Measurements from ENCODE around the gene SHFL. TPM values are rescaled to one million over a fixed set of nuclear protein-coding genes. Genes with fewer than 3 reads are reported as not detected.

The SHFL gene
- total RNA-seq, 1 donor from 2014 or later: 56.0 TPM

DNA sequence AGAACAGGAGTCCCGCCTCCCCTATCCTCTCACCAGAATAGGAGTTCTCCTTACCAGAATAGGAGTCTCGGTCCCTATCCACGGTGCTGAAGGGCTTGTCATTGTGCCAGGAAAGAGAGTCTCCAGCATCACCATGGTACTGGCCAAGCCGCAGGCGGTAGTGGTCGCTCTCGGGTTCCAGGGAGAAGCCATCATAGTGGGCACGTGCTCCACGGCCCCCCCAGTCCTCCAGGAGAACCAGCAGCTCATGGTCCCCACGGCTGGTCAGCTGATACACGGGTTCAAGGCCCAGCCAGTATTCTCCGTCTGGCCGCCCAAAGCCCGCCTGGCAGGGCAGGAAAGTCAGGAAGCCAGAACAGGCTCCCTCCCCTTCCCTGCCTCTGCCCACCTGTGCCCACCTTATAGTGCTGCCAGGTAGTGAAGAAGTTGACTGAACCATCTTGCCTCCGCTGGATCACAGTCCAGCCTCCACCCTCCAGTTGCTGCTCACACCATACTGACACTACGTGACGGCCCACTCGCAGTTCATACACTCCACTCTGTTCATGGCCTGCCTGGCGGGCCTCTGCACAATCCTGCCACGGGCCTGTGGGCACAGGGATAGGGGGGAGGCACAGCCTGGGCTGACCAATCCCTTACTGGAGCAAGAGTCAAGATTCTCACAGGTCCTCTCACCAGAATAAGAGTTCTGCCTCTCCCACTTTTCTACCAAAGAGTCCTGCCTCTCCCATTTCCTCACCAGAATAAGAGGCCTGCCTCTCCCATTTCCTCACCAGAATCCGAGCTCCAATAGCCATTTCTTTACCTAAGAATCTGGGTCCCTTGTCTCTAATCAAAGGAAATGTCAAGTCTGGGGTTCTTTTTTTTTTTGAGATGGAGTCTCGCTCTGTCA lies 7.4 kb downstream of the SHFL start:
- peak; percentile 62 for DNase-seq
- intact Hi-C loops (cut with micrococcal nuclease): no loop called here
- H3K27ac Mint-ChIP-seq: no peak overlapping the region
- H3K4me3 Mint-ChIP-seq: no peak overlapping the region
- peaks cover 10% of the 10 kb centered on the region for H3K4me1 Mint-ChIP-seq
- peaks cover 49% of the 10 kb centered on the region for H3K36me3 Mint-ChIP-seq (ENCODE audit: low read depth)
- no peaks in the 10 kb centered on the region for H3K9me3 Mint-ChIP-seq
- no peaks in the 10 kb centered on the region for H3K27me3 Mint-ChIP-seq

DNA sequence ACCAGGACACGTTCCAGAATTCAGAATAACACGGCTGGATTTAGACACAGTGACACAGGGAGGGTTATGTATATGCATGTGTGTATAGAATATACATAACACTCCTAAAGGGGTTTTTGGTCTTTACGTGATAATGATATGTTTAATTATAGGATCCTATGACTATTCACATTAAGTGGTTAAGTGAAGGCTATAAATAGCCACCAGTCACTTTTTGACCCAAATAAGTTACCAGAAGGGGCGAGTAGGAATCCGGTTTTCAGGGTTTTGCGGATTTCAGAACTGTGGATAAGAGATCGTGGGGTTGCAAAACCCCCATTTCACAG lies 9.5 kb downstream of the SHFL start:
- Mint-ChIP-seq H3K27ac (peak overlapping the region; percentile 58), H3K4me3 (peak overlapping the region; percentile 47), H3K36me3 (ENCODE audit: low read depth) (peaks cover 41% of the 10 kb centered on the region), H3K4me1 (peaks cover 19% of the 10 kb centered on the region), H3K27me3 (no peaks in the 10 kb centered on the region), H3K9me3 (no peaks in the 10 kb centered on the region)
- no peak for DNase-seq
- intact Hi-C loops (cut with micrococcal nuclease): loop anchor here (1.0 kb wide), 1 partner anchor 9 kb away; the partner anchor contains the start of gene SHFL

DNA sequence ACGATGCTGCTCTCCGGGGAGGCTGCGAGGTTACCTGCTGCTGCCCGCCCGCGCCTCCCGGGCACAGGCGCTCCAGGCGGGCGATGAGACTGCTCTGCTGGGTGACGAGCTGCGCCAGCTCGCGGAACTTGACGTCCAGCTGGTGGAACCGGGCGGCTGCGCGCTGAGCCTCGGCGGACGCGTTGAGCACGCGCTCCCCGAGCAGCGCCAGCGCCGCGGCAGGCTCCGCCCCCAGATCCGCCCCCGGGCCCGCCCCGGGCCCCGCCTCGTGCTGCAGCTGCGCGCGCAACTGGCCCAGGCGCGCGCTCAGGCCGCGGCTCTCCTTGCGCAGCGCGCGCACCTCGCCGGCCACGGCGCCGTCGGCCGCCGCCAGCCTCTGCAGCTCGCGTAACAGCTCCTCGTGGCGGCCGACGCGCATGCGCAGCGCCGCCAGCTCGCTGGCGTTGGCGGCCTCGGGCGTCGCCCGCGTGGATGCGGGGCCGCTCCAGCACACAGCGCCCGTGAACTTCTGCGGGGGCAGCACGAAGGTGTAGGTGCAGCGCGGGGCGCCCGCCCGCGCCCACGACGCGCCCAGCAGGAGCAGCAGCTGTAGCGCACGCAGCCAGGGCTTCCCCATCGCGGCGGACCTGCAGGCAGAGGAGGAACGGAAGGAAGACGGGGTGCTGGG lies 10.0 kb downstream of the SHFL start:
- Mint-ChIP-seq H3K36me3 (ENCODE audit: low read depth) (peaks cover 36% of the 10 kb centered on the region), H3K4me1 (peaks cover 20% of the 10 kb centered on the region), H3K4me3 (peak overlapping the region; percentile 62), H3K27ac (peak overlapping the region; percentile 80), H3K27me3 (no peaks in the 10 kb centered on the region), H3K9me3 (no peaks in the 10 kb centered on the region)
- intact Hi-C loops (cut with micrococcal nuclease): loop anchor here (1.0 kb wide), 2 partner anchors 8 to 10 kb away; partner anchors contain the start of gene SHFL
- DNase-seq: peak; percentile 98

DNA sequence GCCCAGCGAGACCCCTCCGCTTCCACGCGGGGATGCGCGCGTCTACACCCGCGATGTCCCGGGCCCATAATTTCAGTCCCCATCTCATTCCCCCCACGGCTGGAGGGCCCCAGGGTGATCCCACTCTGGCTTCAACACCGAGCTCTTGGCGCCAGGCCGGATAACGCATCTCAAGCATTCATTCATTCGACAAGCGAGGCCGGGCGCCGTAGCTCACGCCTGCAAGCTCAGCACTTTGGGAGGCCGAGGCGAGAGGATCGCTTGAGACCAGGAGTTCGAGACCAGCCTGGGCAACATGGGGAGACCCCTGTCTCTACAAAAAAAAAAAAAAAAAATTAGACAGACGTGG lies 10.5 kb downstream of the SHFL start:
- no peaks in the 10 kb centered on the region for H3K27me3 Mint-ChIP-seq
- DNase-seq: no peak
- H3K36me3 Mint-ChIP-seq (ENCODE audit: low read depth): peaks cover 33% of the 10 kb centered on the region
- peaks cover 20% of the 10 kb centered on the region for H3K4me1 Mint-ChIP-seq
- H3K9me3 Mint-ChIP-seq: no peaks in the 10 kb centered on the region
- intact Hi-C loops (cut with micrococcal nuclease): loop anchor here (1.0 kb wide), 1 partner anchor 8 kb away; no protein-coding TSS in a partner anchor
- peak overlapping the region; percentile 80 for H3K27ac Mint-ChIP-seq
- H3K4me3 Mint-ChIP-seq: peak overlapping the region; percentile 62

DNA sequence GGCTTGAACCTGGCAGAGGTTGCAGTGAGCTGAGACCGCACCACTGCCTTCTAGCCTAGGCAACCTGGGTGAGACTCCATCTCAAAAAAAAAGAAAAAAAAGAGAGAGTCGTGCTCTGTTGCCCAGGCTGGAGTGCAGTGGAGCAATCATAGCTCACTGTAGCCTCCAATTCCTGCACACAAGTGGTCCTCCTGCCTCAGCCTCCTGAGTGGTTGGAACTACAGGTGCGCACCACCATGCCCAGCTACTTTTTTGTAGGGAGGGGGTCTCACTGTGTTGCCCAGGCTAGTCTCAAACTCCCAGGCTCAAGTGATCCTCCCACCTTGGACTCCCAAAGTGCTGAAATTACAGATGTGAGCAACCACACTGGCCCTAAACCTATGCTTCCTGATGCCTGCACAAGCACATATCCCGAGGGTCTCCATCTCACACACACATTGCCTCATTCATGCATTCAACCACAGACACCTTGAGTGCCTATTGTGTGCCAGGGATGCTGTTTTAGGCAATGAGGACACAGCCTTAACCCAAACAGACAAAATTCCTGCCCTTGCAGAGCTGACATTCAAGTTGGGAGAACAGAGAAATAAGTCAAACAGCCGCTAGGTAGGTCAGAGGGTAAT lies 14.2 kb downstream of the SHFL start:
- Mint-ChIP-seq H3K27ac (peak overlapping the region; percentile 14), H3K27me3 (peaks cover 1% of the 10 kb centered on the region), H3K4me1 (peaks cover 43% of the 10 kb centered on the region), H3K9me3 (no peaks in the 10 kb centered on the region), H3K36me3 (ENCODE audit: low read depth) (peaks cover 6% of the 10 kb centered on the region), H3K4me3 (no peak overlapping the region)
- intact Hi-C loops (cut with micrococcal nuclease): loop anchor here (10.0 kb wide), 2 partner anchors 465 to 995 kb away; partner anchors contain the start of genes CDKN2D and KRI1
- no peak for DNase-seq

DNA sequence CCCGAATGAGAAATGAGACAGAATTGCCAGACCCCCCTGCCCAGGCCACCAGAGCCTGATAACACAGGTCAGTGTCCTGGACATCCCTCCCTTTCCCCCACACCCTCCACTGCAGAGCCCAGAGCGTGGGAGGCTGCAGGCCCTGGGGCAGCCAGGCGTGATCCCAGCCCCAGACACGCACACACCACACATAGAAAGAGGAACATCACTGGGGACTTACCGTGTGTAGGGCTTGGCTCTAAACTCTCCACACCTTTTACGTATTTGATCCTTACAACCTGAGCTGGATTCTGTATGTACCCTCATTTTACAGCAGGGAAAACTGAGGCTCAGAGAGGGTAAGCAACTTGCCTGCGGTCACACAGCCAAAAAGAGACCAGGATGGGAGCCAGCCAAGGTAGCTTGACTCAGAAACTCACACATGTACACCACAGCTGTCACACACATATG lies 16.7 kb downstream of the SHFL start:
- DNase-seq: peak; percentile 61

DNA sequence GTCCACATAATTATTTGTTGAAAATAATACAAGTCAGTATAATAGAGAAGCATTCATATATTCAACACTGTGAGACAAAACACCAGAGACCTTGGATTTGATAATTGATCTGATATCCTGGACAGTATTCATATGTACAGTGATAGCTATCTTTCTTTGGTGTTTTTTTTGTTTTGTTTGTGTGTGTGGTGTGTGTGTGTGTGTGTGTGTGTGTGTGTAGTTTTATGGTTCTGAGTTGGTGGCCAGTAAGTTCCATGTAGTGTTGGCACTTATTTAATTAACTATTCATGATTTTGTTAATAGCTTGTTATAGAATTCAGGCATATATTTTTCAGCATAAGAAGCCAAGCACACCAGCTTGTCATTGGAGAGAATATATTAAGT lies 18.0 kb downstream of the SHFL start:
- H3K4me3 Mint-ChIP-seq: peak overlapping the region; percentile 85

More for the DNA sequence above, 16.7 kb downstream of the SHFL start:
- peaks cover 18% of the 10 kb centered on the region for H3K36me3 Mint-ChIP-seq (ENCODE audit: low read depth)
- peaks cover 1% of the 10 kb centered on the region for H3K27me3 Mint-ChIP-seq
- peak overlapping the region; percentile 50 for H3K4me3 Mint-ChIP-seq
- intact Hi-C loops (cut with micrococcal nuclease): loop anchor here (10.0 kb wide), 2 partner anchors 462 to 992 kb away; partner anchors contain the start of genes CDKN2D and KRI1
- H3K9me3 Mint-ChIP-seq: no peaks in the 10 kb centered on the region
- H3K27ac Mint-ChIP-seq: peak overlapping the region; percentile 95
- H3K4me1 Mint-ChIP-seq: peaks cover 58% of the 10 kb centered on the region

DNA sequence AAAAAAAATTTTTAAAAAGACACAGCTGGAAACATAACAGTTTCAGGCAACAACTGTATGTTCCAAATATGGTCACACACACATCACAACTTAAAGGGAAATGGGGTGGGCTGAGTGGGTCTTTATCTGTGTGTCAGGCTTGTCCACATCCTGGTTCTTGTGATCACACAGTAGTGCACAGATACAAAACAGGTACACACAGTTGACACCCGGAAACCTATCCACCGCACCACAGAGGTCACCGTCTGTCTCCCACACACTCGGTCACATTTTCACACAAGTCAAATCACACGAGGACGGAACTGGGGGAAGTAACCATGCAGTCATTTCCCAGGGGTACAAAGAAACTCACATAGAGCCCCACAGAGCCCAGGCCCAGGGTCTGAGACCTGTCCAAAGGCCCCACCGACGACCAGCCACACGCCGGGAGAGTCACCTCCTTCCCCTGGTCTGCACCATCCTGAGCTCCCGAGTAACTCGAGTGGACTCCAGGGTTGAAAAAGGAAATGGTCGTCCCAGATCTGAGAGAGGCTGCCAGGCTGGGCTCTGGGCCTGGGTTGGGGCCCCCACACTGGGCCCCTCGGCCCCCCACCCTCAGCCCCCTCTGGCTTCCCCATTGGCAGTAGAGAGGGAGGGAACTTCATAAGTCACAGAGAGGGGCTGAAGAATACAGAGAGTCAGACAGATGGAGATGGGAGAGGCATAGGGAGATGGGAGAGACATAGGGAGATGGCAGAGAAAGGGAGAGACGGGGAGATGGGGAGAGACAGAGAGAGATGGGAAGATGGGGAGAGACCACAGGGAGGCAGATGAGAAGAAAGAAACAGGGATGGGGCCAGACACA lies 18.8 kb downstream of the SHFL start:
- peaks cover 1% of the 10 kb centered on the region for H3K27me3 Mint-ChIP-seq
- peak overlapping the region; percentile 100 for H3K27ac Mint-ChIP-seq
- peak; percentile 95 for DNase-seq
- no peaks in the 10 kb centered on the region for H3K9me3 Mint-ChIP-seq
- peaks cover 55% of the 10 kb centered on the region for H3K4me1 Mint-ChIP-seq
- H3K4me3 Mint-ChIP-seq: peak overlapping the region; percentile 85
- peaks cover 33% of the 10 kb centered on the region for H3K36me3 Mint-ChIP-seq (ENCODE audit: low read depth)
- intact Hi-C loops (cut with micrococcal nuclease): loop anchor here (1.0 to 10.0 kb wide), 6 partner anchors 9 to 990 kb away; partner anchors contain the start of genes CDC37, CDKN2D, DNMT1 and KRI1

More for the DNA sequence above, 18.0 kb downstream of the SHFL start:
- H3K27me3 Mint-ChIP-seq: peaks cover 1% of the 10 kb centered on the region
- no peak for DNase-seq
- H3K4me1 Mint-ChIP-seq: peaks cover 54% of the 10 kb centered on the region
- intact Hi-C loops (cut with micrococcal nuclease): loop anchor here (1.0 to 10.0 kb wide), 4 partner anchors 8 to 991 kb away; partner anchors contain the start of genes CDKN2D, DNMT1 and KRI1
- no peaks in the 10 kb centered on the region for H3K9me3 Mint-ChIP-seq
- peak overlapping the region; percentile 100 for H3K27ac Mint-ChIP-seq
- H3K36me3 Mint-ChIP-seq (ENCODE audit: low read depth): peaks cover 26% of the 10 kb centered on the region

DNA sequence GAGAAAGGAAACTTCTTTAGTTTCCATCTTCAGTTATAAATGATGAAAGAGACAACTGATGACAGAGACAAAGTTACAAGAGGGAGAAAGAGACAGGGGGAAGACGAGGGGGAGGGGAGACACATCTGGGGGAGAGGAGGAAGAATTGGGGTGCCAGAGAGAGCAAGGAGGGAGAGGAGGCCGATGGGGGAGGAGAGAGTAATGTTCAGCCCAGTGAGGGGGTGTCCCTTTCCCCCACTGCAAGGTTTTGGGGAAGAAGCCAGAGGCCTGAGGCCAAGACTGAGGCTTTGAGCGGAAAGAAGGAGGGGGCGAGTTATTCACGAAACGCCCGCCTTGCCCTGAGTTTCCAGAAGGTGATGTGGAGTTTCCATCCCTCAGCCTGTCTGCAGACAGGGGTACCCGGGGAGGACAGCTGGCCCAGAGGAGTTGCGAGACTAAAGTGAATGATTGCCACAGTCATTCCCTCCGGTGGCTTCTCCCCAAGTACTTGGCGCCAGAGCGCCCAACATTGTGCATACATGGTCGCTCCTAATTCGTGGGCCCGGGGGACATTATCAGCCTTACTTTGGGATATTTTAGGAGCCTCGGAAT lies 19.5 kb downstream of the SHFL start:
- Mint-ChIP-seq H3K36me3 (ENCODE audit: low read depth) (peaks cover 39% of the 10 kb centered on the region), H3K4me3 (peak overlapping the region; percentile 85), H3K4me1 (peaks cover 58% of the 10 kb centered on the region), H3K27me3 (peaks cover 1% of the 10 kb centered on the region), H3K9me3 (no peaks in the 10 kb centered on the region), H3K27ac (peak overlapping the region; percentile 100)
- peak; percentile 90 for DNase-seq
- intact Hi-C loops (cut with micrococcal nuclease): loop anchor here (1.0 to 10.0 kb wide), 6 partner anchors 15 to 989 kb away; partner anchors contain the start of genes CDC37, CDKN2D, DNMT1 and KRI1

DNA sequence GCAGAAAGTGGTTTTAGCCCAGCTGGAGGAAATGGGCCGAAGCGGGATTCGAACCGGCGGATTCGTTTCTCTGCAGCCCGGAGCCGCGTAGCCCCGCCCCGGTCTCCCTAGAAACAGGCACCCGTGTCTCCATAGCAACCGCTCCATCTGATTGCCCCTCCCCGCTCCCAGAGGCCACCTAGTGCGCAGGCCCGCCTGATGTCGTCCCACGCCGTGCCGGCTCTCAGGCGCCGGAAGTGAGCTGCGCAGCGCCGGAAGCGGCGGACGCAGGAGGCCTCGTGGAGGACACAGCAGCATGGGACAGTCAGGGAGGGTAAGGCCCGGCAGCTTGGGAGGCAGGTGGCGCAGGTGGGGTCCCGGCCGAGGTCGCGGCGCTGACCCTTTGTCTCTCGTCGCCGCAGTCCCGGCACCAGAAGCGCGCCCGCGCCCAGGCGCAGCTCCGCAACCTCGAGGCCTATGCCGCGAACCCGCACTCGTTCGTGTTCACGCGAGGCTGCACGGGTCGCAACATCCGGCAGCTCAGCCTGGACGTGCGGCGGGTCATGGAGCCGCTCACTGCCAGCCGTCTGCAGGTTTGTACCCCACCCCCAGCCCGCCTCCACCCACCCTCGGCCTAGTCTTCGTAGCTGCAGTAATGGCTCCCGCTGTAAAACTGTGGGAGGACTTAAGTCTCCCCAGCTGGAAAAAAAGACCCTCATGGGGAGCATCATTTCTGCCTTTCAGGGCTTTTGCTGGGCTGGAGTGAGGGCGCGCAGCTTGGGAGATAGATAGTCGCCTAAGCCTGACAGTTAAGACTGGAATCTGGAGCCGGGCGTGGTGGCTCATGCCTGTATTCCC lies 20.2 kb downstream of the SHFL start, which contains the start of gene PPAN:
Gene PPAN, plus strand, starts transcription at position 263 of the 837 bp plus-strand sequence. Its CDS starts 33 bp downstream, at position 296.
- Mint-ChIP-seq H3K36me3 (ENCODE audit: low read depth) (peaks cover 43% of the 10 kb centered on the region), H3K4me1 (peaks cover 61% of the 10 kb centered on the region), H3K27ac (peak within 1 kb of the TSS; percentile 100), H3K4me3 (peak within 1 kb of the TSS; percentile 85), H3K27me3 (peaks cover 1% of the 10 kb centered on the region), H3K9me3 (no peaks in the 10 kb centered on the region)
- intact Hi-C loops (cut with micrococcal nuclease): loop anchor here (1.0 to 10.0 kb wide), 5 partner anchors 14 to 988 kb away; partner anchors contain the start of genes CDC37, CDKN2D, KRI1 and MRPL4
- DNase-seq: peak; percentile 99

DNA sequence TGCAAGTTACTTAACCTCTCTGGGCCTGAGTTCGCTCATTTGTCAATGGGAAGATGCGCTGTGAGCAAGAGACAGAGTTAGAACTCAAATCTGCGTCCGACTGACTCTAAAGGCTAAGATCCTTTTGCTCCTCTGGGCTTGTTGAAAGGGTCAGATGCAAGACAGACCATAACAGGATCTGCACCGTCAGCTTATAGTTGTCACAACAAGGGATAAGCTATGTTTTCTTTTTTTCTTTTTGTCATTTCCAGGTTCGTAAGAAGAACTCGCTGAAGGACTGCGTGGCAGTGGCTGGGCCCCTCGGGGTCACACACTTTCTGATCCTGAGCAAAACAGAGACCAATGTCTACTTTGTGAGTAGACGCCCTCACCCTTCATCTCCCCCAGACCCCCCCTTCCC lies 21.1 kb downstream of the SHFL start:
- Mint-ChIP-seq H3K36me3 (ENCODE audit: low read depth) (peaks cover 49% of the 10 kb centered on the region), H3K4me1 (peaks cover 66% of the 10 kb centered on the region), H3K9me3 (no peaks in the 10 kb centered on the region), H3K4me3 (peak overlapping the region; percentile 85), H3K27me3 (peaks cover 1% of the 10 kb centered on the region), H3K27ac (peak overlapping the region; percentile 100)
- DNase-seq: no peak
- intact Hi-C loops (cut with micrococcal nuclease): loop anchor here (5.0 to 10.0 kb wide), 4 partner anchors 145 to 988 kb away; partner anchors contain the start of genes CDC37, CDKN2D, KRI1 and MRPL4
